GM12892 (cell line): ENCODE data around the gene KAZALD1. TPM values are rescaled to one million over a fixed set of nuclear protein-coding genes. Genes with fewer than 3 reads are reported as not detected.

Experiments used
- DNase-seq: peaks from one replicate; pipeline ENCODE4 v3.0.0; 2011; ENCODE audit not compliant: insufficient read length
- FAIRE-seq: peaks from 2 replicates; lab custom pipeline; 2011; peaks lifted over from hg19 to GRCh38; lab: Jason Lieb, UNC
- POLR2A ChIP-seq: IDR thresholded peaks from 2 replicates; pipeline ENCODE4 v1.6.1; 2011; ENCODE audit warnings: low read depth, low read length, control low read depth
- POLR2AphosphoS5 ChIP-seq: IDR thresholded peaks from 2 replicates; pipeline ENCODE4 v1.6.1; 2011; ENCODE audit warnings: low read depth, low read length, control low read depth
- TAF1 ChIP-seq: IDR thresholded peaks from 2 replicates; pipeline ENCODE4 v1.6.1; 2011; ENCODE audit warnings: low read depth, mild to moderate bottlenecking, control low read depth, low read length, borderline replicate concordance
- polyA plus RNA-seq: library from polyadenylated mRNA; unstranded; fragments of >200 nt; gene quantifications from one replicate; pipeline ENCODE4 v1.2.1, GENCODE V29; 2012; ENCODE audit warnings: missing spikeins, inconsistent platforms; ENCODE audit not compliant: missing spikeins

KAZALD1 gene
- polyA plus RNA-seq: 0.66 TPM

- no peak for FAIRE-seq
- TF ChIP-seq POLR2AphosphoS5 (no peak), TAF1 (no peak), POLR2A (no peak)
- DNase-seq: no peak
These were observed at the start of gene KAZALD1 for GRCh38 chr10:101061624-101062231. KAZALD1 (plus strand) TSS chr10:101061989; CDS start chr10:101062593, 604 bp downstream.

- TF ChIP-seq POLR2AphosphoS5: no peak
- FAIRE-seq: peak; percentile 86
- DNase-seq: peak; percentile 73
These were observed 49.0 kb upstream of the KAZALD1 start for GRCh38 chr10:101012525-101013364.

GRCh38 chr10:101013365-101013825 is 48.4 kb upstream of the KAZALD1 start:
- DNase-seq: no peak
- TF ChIP-seq POLR2AphosphoS5: no peak
- no peak for TF ChIP-seq POLR2A
- no peak for TF ChIP-seq TAF1
- no peak for FAIRE-seq

- TF ChIP-seq POLR2A: no peak
- no peak for TF ChIP-seq POLR2AphosphoS5
- no peak for TF ChIP-seq TAF1
- FAIRE-seq: peak; percentile 83
- DNase-seq: peak; percentile 76
These were observed 47.4 kb upstream of the KAZALD1 start for GRCh38 chr10:101014230-101014884.

GRCh38 chr10:101014966-101015581 is 46.7 kb upstream of the KAZALD1 start:
- TF ChIP-seq POLR2A: no peak
- TF ChIP-seq TAF1: no peak
- TF ChIP-seq POLR2AphosphoS5: no peak
- no peak for FAIRE-seq
- DNase-seq: no peak

GRCh38 chr10:101015582-101015973 is 46.2 kb upstream of the KAZALD1 start:
- DNase-seq (no peak), FAIRE-seq (no peak)
- no peak for TF ChIP-seq POLR2AphosphoS5
- TF ChIP-seq POLR2A: no peak
- no peak for TF ChIP-seq TAF1

GRCh38 chr10:101016814-101017213 is 45.0 kb upstream of the KAZALD1 start:
- TF ChIP-seq TAF1 (no peak), POLR2A (no peak), POLR2AphosphoS5 (no peak)
- no peak for FAIRE-seq
- DNase-seq: no peak

- TF ChIP-seq POLR2AphosphoS5: no peak
- DNase-seq (no peak), FAIRE-seq (peak; percentile 14)
These were observed 43.6 kb upstream of the KAZALD1 start for GRCh38 chr10:101018118-101018599.

- FAIRE-seq (peak; percentile 30), DNase-seq (peak; percentile 71)
- TF ChIP-seq TAF1 (no peak), POLR2AphosphoS5 (no peak), POLR2A (no peak)
These were observed 43.0 kb upstream of the KAZALD1 start for GRCh38 chr10:101018600-101019439.

GRCh38 chr10:101019440-101019703 is 42.4 kb upstream of the KAZALD1 start:
- TF ChIP-seq POLR2AphosphoS5 (no peak), TAF1 (no peak), POLR2A (no peak)
- FAIRE-seq (no peak), DNase-seq (no peak)
